Cardiac septum (tissue), 1 donor: ENCODE measurements around the gene CFAP97D1. TPM values are rescaled to one million over a fixed set of nuclear protein-coding genes. Genes with fewer than 3 reads are reported as not detected.

Experiments used
- DNase-seq: peaks from one replicate; pipeline ENCODE4 v3.0.0-alpha.2; 2020; ENCODE audit warnings: low spot score
- intact Hi-C: fragments of 100-400 bp; cut with DNase I; formaldehyde crosslinking; loops from one replicate; pipeline ENCODE4 v1.14.0; 2022
- total RNA-seq: library from RNA; stranded (reverse); fragmentation: NEBNext Ultra II Directional; extraction: Animal tissue kit (Norgen Biotek cat#: 25700); gene quantifications from one replicate; pipeline ENCODE4 v1.2.1, GENCODE V29; 2021
- donor health status: DM: no; HTN: no; CAD: no.

The CFAP97D1 gene
- total RNA-seq, 1 donor from 2014 or later: not detected

DNA sequence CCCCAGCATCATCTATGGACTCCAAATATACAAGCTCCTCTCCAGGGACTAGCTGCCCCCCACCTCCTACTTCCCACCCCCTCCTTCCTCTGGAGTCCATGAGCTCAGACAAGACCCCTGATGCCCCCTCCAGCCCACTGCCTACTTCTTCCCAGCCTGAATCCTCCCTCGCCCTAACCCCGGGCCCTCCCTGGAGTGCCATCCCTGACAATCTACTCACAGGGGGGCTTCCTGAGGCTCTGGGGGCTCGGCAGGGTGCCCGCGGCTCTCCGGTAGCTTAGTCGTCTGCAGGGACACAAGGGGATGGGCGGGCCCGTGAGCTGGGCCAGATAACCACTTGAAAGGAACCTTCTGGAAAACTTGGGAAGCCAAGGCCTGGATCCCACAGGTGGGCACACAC, 37.6 kb downstream of the CFAP97D1 start:
- DNase-seq: no peak
- intact Hi-C loops: no loop called here

DNA sequence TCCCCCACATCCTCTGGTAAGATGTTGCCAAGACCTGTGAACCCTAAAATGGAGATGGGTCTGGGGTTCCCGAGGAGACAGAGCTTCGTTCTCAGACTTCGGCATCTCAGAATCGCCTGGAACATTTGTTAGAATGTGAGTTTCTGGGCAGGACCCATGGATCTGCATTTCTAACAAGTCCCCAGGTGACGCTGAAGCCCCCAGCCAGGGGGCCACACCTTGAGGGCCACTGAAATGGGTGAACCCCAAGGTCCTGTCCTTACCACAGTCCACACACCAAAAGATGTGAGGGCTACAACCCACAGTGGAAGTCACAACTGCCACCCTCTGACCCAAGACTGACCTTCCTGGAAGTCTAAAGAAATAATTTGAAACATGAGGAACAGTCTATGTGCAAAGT, 38.7 kb downstream of the CFAP97D1 start:
- no peak for DNase-seq
- intact Hi-C loops: no loop called here

- DNase-seq: no peak
- intact Hi-C loops: no loop called here
These were observed 40.5 kb downstream of the CFAP97D1 start for GRCh38 chr17:43820759-43821158.

DNA sequence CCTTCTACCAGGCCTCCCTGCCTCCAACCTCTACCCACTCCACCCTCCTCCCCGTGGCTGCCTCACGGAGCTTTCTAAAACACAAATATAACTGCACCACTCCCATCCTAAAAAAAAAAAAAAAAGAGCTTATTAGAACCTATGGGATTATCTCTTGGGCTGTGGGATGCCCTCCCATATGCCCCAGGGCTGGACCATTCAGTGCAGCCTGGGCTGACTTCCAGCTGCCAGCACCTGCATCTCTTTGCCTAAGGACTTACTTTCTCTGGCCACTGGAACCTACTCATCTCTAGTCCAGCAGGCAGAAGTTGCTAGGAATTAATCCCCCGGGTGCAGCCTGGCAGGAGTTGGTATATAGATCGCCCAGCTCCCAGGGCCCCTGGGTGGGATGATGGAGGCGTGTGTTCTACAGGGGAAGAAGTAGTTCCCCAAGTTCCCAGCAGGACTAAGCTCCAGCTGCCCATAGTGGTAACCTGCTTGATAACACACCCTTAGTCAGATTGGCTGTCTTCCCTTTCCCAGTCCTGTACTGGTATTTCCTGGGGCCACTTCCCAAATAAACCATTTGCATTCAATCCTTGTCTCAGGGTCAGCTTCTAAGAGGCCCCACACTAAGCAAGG, 42.4 kb downstream of the CFAP97D1 start:
- intact Hi-C loops: no loop called here
- DNase-seq: no peak

DNA sequence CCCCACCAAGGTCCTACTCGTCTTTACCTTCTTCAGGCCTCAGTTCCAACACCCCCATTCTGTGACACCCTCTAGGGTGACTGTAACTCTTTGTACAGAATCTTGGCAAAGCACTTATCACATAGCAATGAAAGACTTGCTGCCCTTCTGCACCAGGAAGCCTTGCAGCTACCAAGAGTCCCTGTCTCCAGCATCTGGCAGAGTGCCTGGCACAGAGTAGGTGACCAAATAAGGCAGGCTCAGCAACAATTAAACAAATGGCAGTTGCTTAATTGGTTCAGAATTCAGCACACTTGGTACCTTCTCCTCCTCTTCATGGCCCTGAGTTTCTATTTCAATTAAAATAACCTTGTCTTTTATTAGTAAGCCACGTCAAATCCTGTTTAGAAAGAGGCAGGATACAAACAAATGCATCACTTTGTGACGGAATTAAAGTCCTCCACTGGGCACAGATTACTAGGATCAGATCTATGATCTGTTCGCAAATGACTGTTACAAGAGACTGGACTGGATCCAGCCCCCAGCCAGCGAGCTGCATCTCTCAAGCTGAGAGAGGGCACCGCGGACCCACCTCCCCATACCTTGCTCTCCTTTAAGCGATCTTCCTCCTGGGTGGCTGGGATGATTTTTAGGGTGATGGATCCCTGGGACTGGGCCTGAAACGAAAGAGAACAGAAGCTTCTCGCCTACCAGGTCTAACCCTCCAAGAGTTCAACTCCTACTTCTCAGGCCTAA, 43.3 kb downstream of the CFAP97D1 start:
- no peak for DNase-seq
- intact Hi-C loops: no loop called here

GRCh38 chr17:43825567-43825966, 45.3 kb downstream of the CFAP97D1 start:
- DNase-seq: no peak
- intact Hi-C loops: no loop called here

DNA sequence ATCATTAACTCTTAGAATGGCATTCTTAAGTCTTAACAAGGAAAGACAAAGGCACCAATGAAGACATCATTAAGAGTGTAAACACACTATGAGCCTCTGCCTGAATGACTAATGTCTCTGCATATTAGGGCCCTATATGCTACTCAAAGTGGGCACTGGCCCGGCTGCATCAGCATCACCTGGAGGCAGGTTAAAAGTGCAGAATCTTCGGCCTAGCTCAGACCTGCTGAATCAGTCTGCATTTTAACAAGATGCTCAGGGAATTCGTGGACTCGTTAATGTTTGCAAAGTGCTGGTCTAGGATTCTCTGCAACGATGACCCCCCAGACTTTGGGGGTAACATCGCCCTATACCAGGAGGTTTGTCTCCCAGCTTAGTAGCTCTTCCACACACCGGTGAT, 46.0 kb downstream of the CFAP97D1 start:
- DNase-seq: no peak
- intact Hi-C loops: no loop called here

DNA sequence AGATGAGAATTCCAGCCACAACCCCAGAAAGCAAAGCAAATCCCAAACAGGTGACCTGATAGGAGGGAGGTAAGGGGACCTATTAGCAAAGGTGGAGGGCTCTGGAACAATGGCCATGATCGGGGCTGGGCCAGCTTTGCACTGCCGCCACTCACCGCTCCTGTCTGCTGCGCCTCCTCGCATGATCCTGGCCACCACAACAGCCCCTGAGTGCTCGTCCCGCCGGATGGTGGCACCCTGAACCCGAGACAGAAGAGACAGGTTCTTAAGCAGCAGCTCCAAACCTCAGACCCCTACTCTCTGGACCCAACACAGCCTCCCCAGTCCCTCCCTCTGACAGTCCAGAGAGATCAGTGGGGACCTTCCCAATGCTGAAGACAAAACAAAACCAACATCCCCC, 47.4 kb downstream of the CFAP97D1 start:
- DNase-seq: no peak
- intact Hi-C loops: no loop called here

DNA sequence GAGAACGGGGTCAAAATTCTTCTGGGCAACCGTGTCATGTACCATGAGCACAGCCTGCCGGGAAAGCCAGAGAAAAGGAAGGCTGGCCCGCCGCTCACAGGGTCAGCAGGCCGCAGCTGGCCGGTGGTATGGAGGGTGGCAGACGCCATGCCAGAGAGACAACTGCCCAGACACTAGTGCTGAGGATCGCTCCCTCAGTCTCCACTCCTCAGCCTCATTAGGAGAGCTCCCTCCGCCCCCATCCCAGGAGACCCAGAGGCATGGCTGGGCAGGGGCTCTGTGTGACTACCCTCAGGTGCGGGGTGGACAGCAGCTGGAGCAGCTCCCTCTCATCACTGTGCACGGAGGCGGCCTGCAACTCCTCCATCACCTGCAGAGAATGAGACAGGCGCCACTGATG, 49.5 kb downstream of the CFAP97D1 start:
- no peak for DNase-seq
- intact Hi-C loops: loop anchor here (5.0 kb wide), 1 partner anchor 52 kb away; the partner anchor contains the start of gene DUSP3

GRCh38 chr17:43830510-43831140, 50.4 kb downstream of the CFAP97D1 start:
- intact Hi-C loops: loop anchor here (5.0 kb wide), 1 partner anchor 53 kb away; the partner anchor contains the start of gene DUSP3
- DNase-seq: no peak

DNA sequence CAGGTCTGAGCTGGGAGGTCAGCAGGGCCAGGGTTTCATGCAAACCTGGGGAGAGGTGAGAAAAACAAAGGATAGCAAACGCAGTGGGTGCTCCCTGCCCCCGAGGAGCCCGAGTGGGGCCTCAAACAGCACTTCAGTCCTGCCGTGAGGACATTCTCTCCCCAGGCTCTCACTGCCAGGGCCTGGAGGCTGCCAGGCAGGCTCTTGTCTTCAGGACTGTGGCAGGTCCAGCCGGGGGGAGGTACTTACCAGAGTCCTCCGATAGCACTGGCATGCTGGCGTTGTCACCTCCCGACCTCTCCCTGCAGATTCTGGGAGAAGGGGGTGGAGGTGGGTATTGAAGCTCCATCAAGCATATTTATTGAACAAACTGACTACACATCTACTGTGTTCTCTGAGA, 51.4 kb downstream of the CFAP97D1 start:
- DNase-seq: peak; percentile 83
- intact Hi-C loops: loop anchor here (5.0 kb wide), 1 partner anchor 54 kb away; the partner anchor contains the start of gene DUSP3

GRCh38 chr17:43832168-43832975, 52.1 kb downstream of the CFAP97D1 start:
- intact Hi-C loops: loop anchor here (5.0 kb wide), 1 partner anchor 55 kb away; the partner anchor contains the start of gene DUSP3
- DNase-seq: no peak

DNA sequence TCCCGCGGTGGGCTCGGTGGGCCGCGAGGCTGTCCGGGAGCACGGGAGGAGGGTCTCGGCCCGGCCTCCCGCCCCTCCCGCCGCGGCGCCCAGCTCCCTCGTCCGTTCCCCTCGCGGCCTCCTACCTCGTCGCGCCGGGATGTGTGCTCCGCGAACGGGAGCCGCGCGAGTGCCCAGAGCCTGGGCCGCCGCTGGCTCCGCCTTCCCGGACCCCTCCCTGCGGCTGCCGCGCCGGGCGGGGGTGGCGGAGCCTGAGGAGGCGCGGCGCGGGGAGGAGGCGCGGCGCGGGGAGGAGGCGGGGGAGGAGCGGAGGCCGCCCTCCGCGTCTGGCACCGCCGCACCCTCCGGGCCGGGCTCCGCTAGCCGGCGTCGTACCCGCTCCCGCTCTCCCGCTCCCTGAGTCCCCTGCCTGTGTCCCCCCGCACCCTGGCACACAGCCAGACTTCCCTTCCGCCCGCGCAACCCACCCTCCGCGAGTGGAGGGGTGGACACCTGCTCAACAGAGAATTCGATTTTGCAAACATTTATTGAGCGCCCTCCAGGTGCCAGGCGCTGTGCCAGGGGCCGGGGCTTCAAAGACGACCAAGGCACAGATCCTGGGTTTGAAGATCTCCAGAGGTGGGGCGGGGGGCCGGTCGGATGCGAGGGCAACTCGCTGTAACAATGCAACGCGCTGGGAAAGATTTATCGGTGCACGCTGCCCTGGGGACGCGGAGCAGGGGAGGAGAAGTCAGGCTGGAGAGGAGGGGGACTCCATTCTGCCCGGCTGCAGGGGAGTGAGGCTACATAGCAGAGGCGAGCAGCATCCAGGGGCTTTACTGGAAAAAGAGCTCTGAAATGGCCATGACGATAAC, 53.0 kb downstream of the CFAP97D1 start, which contains the start of gene MPP3:
Gene MPP3 (minus strand): TSS at position 171 of the 854 bp plus-strand sequence. CDS start 1,240 bp downstream, outside the sequence.
- DNase-seq: no peak
- intact Hi-C loops: loop anchor here (5.0 kb wide), 1 partner anchor 56 kb away; the partner anchor contains the start of gene DUSP3

- intact Hi-C loops: loop anchor here (5.0 kb wide), 1 partner anchor 57 kb away; the partner anchor contains the start of gene DUSP3
These were observed 53.9 kb downstream of the CFAP97D1 start for GRCh38 chr17:43834106-43834505.

More at GRCh38 chr17:43834106-43834505, 53.9 kb downstream of the CFAP97D1 start:
- no peak for DNase-seq

Other genes with a start within 250 kb of the CFAP97D1 start
- 3.5 TPM for gene ETV4, start 234.1 kb upstream of the CFAP97D1 start, total RNA-seq
- 19.8 TPM for gene MEOX1, start 118.5 kb upstream of the CFAP97D1 start, total RNA-seq
- gene SOST, start 21.6 kb upstream of the CFAP97D1 start, total RNA-seq: 0.24 TPM
- gene DUSP3, start 1.5 kb upstream of the CFAP97D1 start, total RNA-seq: 224 TPM
- 20.0 TPM for gene MPP3, start 52.7 kb downstream of the CFAP97D1 start, total RNA-seq
- gene CD300LG, start 66.7 kb downstream of the CFAP97D1 start, total RNA-seq: 13.7 TPM
- gene MPP2, start 127.1 kb downstream of the CFAP97D1 start, total RNA-seq: 13.8 TPM
- gene PPY, start 162.0 kb downstream of the CFAP97D1 start, total RNA-seq: not detected
- gene PYY, start 173.5 kb downstream of the CFAP97D1 start, total RNA-seq: not detected
- gene NAGS, start 224.2 kb downstream of the CFAP97D1 start, total RNA-seq: 0.51 TPM
- 12.4 TPM for gene TMEM101, start 234.5 kb downstream of the CFAP97D1 start, total RNA-seq